ENCODE data around the gene SESN3. TPM values are rescaled to one million over a fixed set of nuclear protein-coding genes. Genes with fewer than 3 reads are reported as not detected.

SESN3 gene
- total RNA-seq, 1 experiment from 2014 or later: 36.8 TPM

- no peak overlapping the region for H3K9ac ChIP-seq (ENCODE audit: extremely low read depth, insufficient read length, low read length)
- no peak overlapping the region for H3K56ac ChIP-seq (ENCODE audit: insufficient read length, low read depth, low read length)
- no peak overlapping the region for H3T11ph ChIP-seq (ENCODE audit: low read length)
- H2BK120ac ChIP-seq (ENCODE audit: low read depth, low read length, poor library complexity, severe bottlenecking): no peak overlapping the region
- no peak overlapping the region for H2BK5ac ChIP-seq (ENCODE audit: insufficient read length, low read length)
- H3K4me1 Mint-ChIP-seq: 0 out of 4 replicates have a peak, but pooled peaks cover 0 to under 1% of the 10 kb centered on the region in 2 experiments
- H2BK12ac ChIP-seq (ENCODE audit: insufficient read length, low read depth, low read length): no peak overlapping the region
- no peak overlapping the region for H2AK5ac ChIP-seq (ENCODE audit: insufficient read length, low read length)
- no peak overlapping the region for H4K5ac ChIP-seq (ENCODE audit: insufficient read length, low read depth, low read length)
- no peaks in the 10 kb centered on the region for H3K27me3 Mint-ChIP-seq (ENCODE audit: low read depth)
- H3K9me3 Mint-ChIP-seq: no peaks in the 10 kb centered on the region
- H3K4me2 ChIP-seq (ENCODE audit: insufficient read depth, insufficient read length, low read length): no peak overlapping the region
- no peak overlapping the region for H3K23ac ChIP-seq (ENCODE audit: insufficient read length, low read depth, low read length)
- no peaks in the 10 kb centered on the region for H3K27me3 ChIP-seq (ENCODE audit: insufficient read depth, low read length)
- H3K23me2 ChIP-seq (ENCODE audit: insufficient read length, low read depth, low read length, poor library complexity, severe bottlenecking): no peaks in the 10 kb centered on the region
- H3K9me3 ChIP-seq (ENCODE audit: control insufficient read depth, low read depth, low read length): no peaks in the 10 kb centered on the region
- H3K4ac ChIP-seq (ENCODE audit: low read depth, low read length): no peak overlapping the region
- H4K8ac ChIP-seq (replicated peaks; ENCODE audit: insufficient read length, low read depth, low read length): no peak overlapping the region
- no CpG with 5 or more reads among the region's 4 CpGs for WGBS (ENCODE audit: extremely low coverage, insufficient read length, low lambda C conversion rate)
- no peak overlapping the region for H2AFZ ChIP-seq (ENCODE audit: low read length)
- H4K91ac ChIP-seq (ENCODE audit: insufficient read length, low read depth, low read length): no peak overlapping the region
- TF ChIP-seq CTCF (conservative IDR thresholded peaks at IDR 0.05): no peak
- H3K18ac ChIP-seq (ENCODE audit: insufficient read length, low read depth, low read length): no peak overlapping the region
- peaks cover 1 to 51% (median 32%) of the 10 kb centered on the region in 3 experiments; a peak in 6 of 7 replicates for H3K36me3 Mint-ChIP-seq (ENCODE audit: insufficient read depth in 1 of 3, low read depth in 3 of 3)
- no peaks in the 10 kb centered on the region for H4K20me1 ChIP-seq (ENCODE audit: control insufficient read depth, insufficient read depth, insufficient read length)
- H2BK15ac ChIP-seq (ENCODE audit: low read depth, low read length): no peak overlapping the region
- no peaks in the 10 kb centered on the region for H3K79me1 ChIP-seq (ENCODE audit: insufficient read depth, low read depth, low read length, poor library complexity, severe bottlenecking)
- no peak for DNase-seq
- no peak overlapping the region for H2BK20ac ChIP-seq (ENCODE audit: low read depth, low read length, poor library complexity, severe bottlenecking)
- no peak overlapping the region for H3K27ac ChIP-seq (ENCODE audit: insufficient read length, low read depth, low read length)
- H3K27ac Mint-ChIP-seq: peak overlapping the region in 1 of 3 experiments; percentile 6; a peak in 1 of 7 replicates
- no peak overlapping the region for H3K14ac ChIP-seq (ENCODE audit: insufficient read depth, low read length)
- H3K4me1 ChIP-seq (ENCODE audit: insufficient read depth, low read length): no peaks in the 10 kb centered on the region
- H3K79me2 ChIP-seq (ENCODE audit: insufficient read depth, low read length): no peaks in the 10 kb centered on the region
- no peak overlapping the region for H3K4me3 Mint-ChIP-seq
Observed at GRCh38 chr11:95175818-95176380, 55.1 kb downstream of the SESN3 start.

All from H9 (cell line).